CD14-positive monocyte (primary cell): ENCODE data around the gene NSMCE1. TPM values are rescaled to one million over a fixed set of nuclear protein-coding genes. Genes with fewer than 3 reads are reported as not detected.
"Not testable (repeated sequence)": the region's sequence is repeated elsewhere in the genome, so short reads cannot be mapped to it uniquely, and the experiment has no call there.

Source experiments
- DNase-seq, 3 donors: peaks; one replicate each; pipeline ENCODE4 v3.0.0-alpha.2; 2011 to 2022
- H2AFZ ChIP-seq: 2 replicates; pipeline ENCODE4 v1.6.0; 2012; ENCODE audit warnings: mild to moderate bottlenecking, low read depth, low read length, inconsistent platforms; ENCODE audit not compliant: insufficient read depth, poor library complexity, severe bottlenecking
- H3K27ac ChIP-seq, 2 donors: 1 replicate in 1 of 2; 2 replicates in 1 of 2; pipeline ENCODE4 v1.5.1; 2012 to 2013; ENCODE audit warnings: low read length in 2 of 2, control low read depth in 1 of 2, inconsistent platforms in 1 of 2, low read depth in 1 of 2, mild to moderate bottlenecking in 1 of 2
- H3K27me3 ChIP-seq, 2 donors: one replicate each; pipeline versions ENCODE4 v1.6.0 to v1.6.1; 2011 to 2013; ENCODE audit warnings: low read length in 2 of 2; ENCODE audit not compliant: control insufficient read depth in 2 of 2, insufficient read depth in 2 of 2
- H3K36me3 ChIP-seq, 2 donors: replicated peaks in 1 of 2; 1 replicate in 1 of 2; 2 replicates in 1 of 2; pipeline versions ENCODE4 v1.5.1 to v1.6.1; 2012 to 2013; ENCODE audit warnings: low read length in 2 of 2, control low read depth in 1 of 2, inconsistent platforms in 1 of 2, mild to moderate bottlenecking in 1 of 2; ENCODE audit not compliant: insufficient read depth in 2 of 2, control insufficient read depth in 1 of 2
- H3K4me1 ChIP-seq, 2 donors: 1 replicate in 1 of 2; 2 replicates in 1 of 2; pipeline versions ENCODE4 v1.5.1 to v1.6.1; 2012 to 2013; ENCODE audit warnings: low read length in 2 of 2, control low read depth in 1 of 2, inconsistent platforms in 1 of 2, mild to moderate bottlenecking in 1 of 2, moderate library complexity in 1 of 2; ENCODE audit not compliant: insufficient read depth in 2 of 2, control insufficient read depth in 1 of 2
- H3K4me2 ChIP-seq: replicated peaks from 2 replicates; pipeline ENCODE3; 2012; ENCODE audit warnings: low read length, moderate library complexity, mild to moderate bottlenecking; ENCODE audit not compliant: poor library complexity, severe bottlenecking; ENCODE audit errors: extremely low read depth
- H3K4me3 ChIP-seq, 3 experiments: fragments of 200-600 bp in 1 of 3; sonication (generic) in 1 of 3; replicated peaks in 1 of 3; 1 replicate in 2 of 3; 2 replicates in 1 of 3; pipeline ENCODE4 v1.5.1; 2011 to 2013; ENCODE audit warnings: low read length in 3 of 3, mild to moderate bottlenecking in 3 of 3, control low read depth in 2 of 3, low read depth in 2 of 3, inconsistent platforms in 1 of 3, moderate library complexity in 1 of 3
- H3K79me2 ChIP-seq: 2 replicates; pipeline ENCODE4 v1.6.0; 2012; ENCODE audit warnings: mild to moderate bottlenecking, control low read depth, inconsistent platforms, low read length, moderate library complexity; ENCODE audit not compliant: insufficient read depth
- H3K9ac ChIP-seq: 2 replicates; pipeline ENCODE4 v1.6.0; 2017; ENCODE audit warnings: low read length, mild to moderate bottlenecking; ENCODE audit not compliant: insufficient read depth, poor library complexity, severe bottlenecking
- H3K9me3 ChIP-seq, 2 donors: replicated peaks in 1 of 2; 1 replicate in 1 of 2; 2 replicates in 1 of 2; pipeline versions ENCODE4 v1.5.1 to v1.6.1; 2012 to 2013; ENCODE audit warnings: low read length in 2 of 2, control low read depth in 1 of 2; ENCODE audit not compliant: control insufficient read depth in 1 of 2, insufficient read depth in 1 of 2
- H4K20me1 ChIP-seq: 2 replicates; pipeline ENCODE4 v1.6.0; 2012; ENCODE audit warnings: mild to moderate bottlenecking, low read length, control low read depth, moderate library complexity; ENCODE audit not compliant: insufficient read depth
- H3K27ac Mint-ChIP-seq, 7 donors: one replicate each; pipeline ENCODE4 v1.8.0; 2020; ENCODE audit warnings: mild to moderate bottlenecking in 7 of 7, mixed read lengths in 7 of 7, moderate library complexity in 6 of 7, inconsistent platforms in 2 of 7
- H3K27me3 Mint-ChIP-seq, 3 donors: one replicate each; pipeline ENCODE4 v1.8.0; 2021 to 2022; ENCODE audit warnings: low read depth in 3 of 3, mild to moderate bottlenecking in 3 of 3, mixed read lengths in 3 of 3, moderate library complexity in 3 of 3, inconsistent platforms in 1 of 3
- H3K36me3 Mint-ChIP-seq, 2 donors: one replicate each; pipeline ENCODE4 v1.8.0; 2020; ENCODE audit warnings: mixed read lengths in 2 of 2, inconsistent platforms in 1 of 2, mild to moderate bottlenecking in 1 of 2
- H3K4me1 Mint-ChIP-seq: one replicate; pipeline ENCODE4 v1.8.0; 2020; ENCODE audit warnings: mild to moderate bottlenecking, mixed read lengths
- H3K4me3 Mint-ChIP-seq, 2 donors: one replicate each; pipeline ENCODE4 v1.8.0; 2020; ENCODE audit warnings: mild to moderate bottlenecking in 2 of 2, mixed read lengths in 2 of 2, moderate library complexity in 1 of 2
- H3K9me3 Mint-ChIP-seq, 7 donors: one replicate each; pipeline ENCODE4 v1.8.0; 2020 to 2022; ENCODE audit warnings: mixed read lengths in 7 of 7, mild to moderate bottlenecking in 6 of 7, moderate library complexity in 6 of 7, inconsistent platforms in 2 of 7
- CTCF ChIP-seq: fragments of 200-600 bp; IDR thresholded peaks from one replicate; pipeline ENCODE4 v1.8.0; 2022; ENCODE audit warnings: antibody characterized with exemption, mild to moderate bottlenecking
- WGBS: methylation state at CpG from one replicate; pipeline ENCODE4 v1.1.5; 2013; ENCODE audit warnings: missing lambda C conversion rate; ENCODE audit not compliant: insufficient coverage; 5-methylcytosine and 5-hydroxymethylcytosine counted together
- intact Hi-C, 2 donors: fragments of 100-400 bp; cut with micrococcal nuclease; formaldehyde crosslinking; loops; one replicate each; pipeline versions ENCODE4 v1.15.0 to v1.15.1; 2023
- polyA plus RNA-seq, 3 donors: library from polyadenylated mRNA; depleted of rRNA in 1 of 3; unstranded in 2 of 3; stranded (reverse) in 1 of 3; fragments of 300-500 nt in 2 of 3; fragments of >200 nt in 1 of 3; fragmentation: Illumina TruSeq in 2 of 3; gene quantifications; 1 replicate in 2 of 3; 2 replicates in 1 of 3; pipeline ENCODE4 v1.2.3, GENCODE V29; 2012 to 2021

The NSMCE1 gene
- polyA plus RNA-seq, 3 donors: 19.6 to 85.2 (median 82.6) TPM

GRCh38 chr16:27208081-27208680 is 60.4 kb downstream of the NSMCE1 start:
- intact Hi-C loops: loop anchor here in 1 of 2 donors (10.0 kb wide), 1 partner anchor 337 kb away; the partner anchor contains the start of gene GTF3C1
- H3K27me3 Mint-ChIP-seq: peaks cover 0 to 2% (median 1%) of the 10 kb centered on the region in 3 donors
- Histone ChIP-seq H3K27me3 (no peaks in the 10 kb centered on the region), H2AFZ (no peak overlapping the region), H4K20me1 (no peaks in the 10 kb centered on the region), H3K79me2 (peaks cover 12% of the 10 kb centered on the region), H3K9ac (no peak overlapping the region), H3K4me3 (no peak overlapping the region), H3K9me3 (no peaks in the 10 kb centered on the region), H3K4me1 (peaks cover 11% of the 10 kb centered on the region in 2 donors), H3K27ac (no peak overlapping the region), H3K36me3 (peaks cover 19 to 44% of the 10 kb centered on the region in 2 donors), H3K4me2 (no peak overlapping the region)
- H3K4me3 Mint-ChIP-seq: no peak overlapping the region
- no peak overlapping the region for H3K27ac Mint-ChIP-seq
- no peak for TF ChIP-seq CTCF
- H3K4me1 Mint-ChIP-seq: peaks cover 10% of the 10 kb centered on the region
- peaks cover 20 to 40% of the 10 kb centered on the region in 2 donors for H3K36me3 Mint-ChIP-seq
- H3K9me3 Mint-ChIP-seq: no peaks in the 10 kb centered on the region
- WGBS: 98% methylated on average over 8 of the region's 8 CpGs
- no peak for DNase-seq

GRCh38 chr16:27207121-27207520 is 61.5 kb downstream of the NSMCE1 start:
- not testable (repeated sequence) for H3K4me3 Mint-ChIP-seq, H4K20me1 ChIP-seq, H3K27me3 ChIP-seq, H3K27me3 Mint-ChIP-seq, H3K9me3 ChIP-seq, DNase-seq, H3K4me3 ChIP-seq, H3K9ac ChIP-seq, H3K4me2 ChIP-seq, H3K27ac Mint-ChIP-seq, H3K9me3 Mint-ChIP-seq, H2AFZ ChIP-seq, H3K27ac ChIP-seq
- intact Hi-C loops: loop anchor here in 1 of 2 donors (10.0 kb wide), 1 partner anchor 338 kb away; the partner anchor contains the start of gene GTF3C1
- H3K4me1 Mint-ChIP-seq: peaks cover 14% of the 10 kb centered on the region
- H3K36me3 Mint-ChIP-seq: peaks cover 16 to 34% of the 10 kb centered on the region in 2 donors
- WGBS: no CpG with 5 or more reads among the region's 10 CpGs
- H3K36me3 ChIP-seq: peaks cover 16 to 36% of the 10 kb centered on the region in 2 donors
- H3K4me1 ChIP-seq: peaks cover 16% of the 10 kb centered on the region in 2 donors
- peaks cover 12% of the 10 kb centered on the region for H3K79me2 ChIP-seq
